D721Med (cell line): ENCODE results near the gene RAP1GAP.

Source experiments
- DNase-seq: peaks from one replicate; pipeline ENCODE4 v3.0.0; 2011; ENCODE audit warnings: low spot score; ENCODE audit not compliant: insufficient read length
- FAIRE-seq: peaks from 2 replicates; lab custom pipeline; 2011; peaks lifted over from hg19 to GRCh38; lab: Jason Lieb, UNC
- CTCF ChIP-seq: IDR thresholded peaks from 2 replicates; pipeline ENCODE4 v1.5.1; 2012; ENCODE audit warnings: mild to moderate bottlenecking, control low read depth; ENCODE audit not compliant: insufficient read depth; ENCODE audit errors: missing control alignments

The RAP1GAP gene

GRCh38 chr1:21648352-21648730 lies 20.8 kb downstream of the RAP1GAP start:
- no peak for TF ChIP-seq CTCF
- DNase-seq, result no peak
- FAIRE-seq, result no peak

GRCh38 chr1:21647431-21648351 lies 21.5 kb downstream of the RAP1GAP start:
- TF ChIP-seq CTCF, result no peak
- no peak for DNase-seq
- no peak for FAIRE-seq

- DNase-seq, result no peak
- FAIRE-seq, result no peak
These were observed 23.6 kb downstream of the RAP1GAP start for GRCh38 chr1:21645550-21645949.

GRCh38 chr1:21644906-21645305 lies 24.3 kb downstream of the RAP1GAP start:
- DNase-seq, result no peak
- no peak for TF ChIP-seq CTCF
- no peak for FAIRE-seq

More at GRCh38 chr1:21645550-21645949, 23.6 kb downstream of the RAP1GAP start:
- no peak for TF ChIP-seq CTCF

DNA sequence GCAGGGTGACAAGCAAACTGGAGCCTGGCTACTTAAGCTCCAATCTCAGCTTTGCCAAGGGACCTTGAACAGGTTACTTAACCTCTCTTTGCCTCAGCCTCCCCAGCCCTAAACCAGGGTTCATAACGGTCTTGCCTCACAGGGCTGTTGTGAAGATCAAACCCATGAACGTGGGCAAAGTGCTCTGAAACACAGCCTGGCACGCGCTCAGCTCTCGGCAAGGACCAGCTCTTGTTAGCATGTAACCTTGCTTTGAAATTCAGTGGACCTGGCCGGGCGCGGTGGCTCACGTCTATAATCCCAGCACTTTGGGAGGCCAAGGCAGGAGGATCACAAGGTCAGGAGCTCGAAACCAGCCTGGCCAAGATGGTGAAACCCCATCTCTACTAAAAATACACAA lies 24.8 kb downstream of the RAP1GAP start:
- TF ChIP-seq CTCF, result no peak
- DNase-seq (no peak), FAIRE-seq (no peak)

- FAIRE-seq (no peak), DNase-seq (no peak)
- no peak for TF ChIP-seq CTCF
These were observed 25.5 kb downstream of the RAP1GAP start for GRCh38 chr1:21643624-21644023.

GRCh38 chr1:21641967-21642739 lies 27.0 kb downstream of the RAP1GAP start:
- DNase-seq (no peak), FAIRE-seq (no peak)
- no peak for TF ChIP-seq CTCF
